Measurements from ENCODE around the gene NCF1.
"Not testable (repeated sequence)": the region's sequence is repeated elsewhere in the genome, so short reads cannot be mapped to it uniquely, and the experiment has no call there.

Gene NCF1

GRCh38 chr7:74773760-74774750, at the start of gene NCF1:
Gene NCF1 (plus strand): TSS chr7:74774011. CDS start chr7:74774032, 21 bp downstream.
- not testable (repeated sequence) for H3K4me3 ChIP-seq (replicated peaks; ENCODE audit: low read depth, low read length); DNase-seq (ENCODE audit: low read depth)

GRCh38 chr7:74725840-74726239, 48.0 kb upstream of the NCF1 start:
- TF ChIP-seq CTCF (IDR thresholded peaks at IDR 0.05; ENCODE audit: low read length, missing control alignments): no peak
- no peak for DNase-seq (ENCODE audit: low read depth)
- H3K4me3 ChIP-seq (replicated peaks; ENCODE audit: low read depth, low read length): no peak overlapping the region

GRCh38 chr7:74726309-74727101, 47.3 kb upstream of the NCF1 start:
- DNase-seq (ENCODE audit: low read depth): no peak
- TF ChIP-seq CTCF (IDR thresholded peaks at IDR 0.05; ENCODE audit: low read length, missing control alignments): no peak
- H3K4me3 ChIP-seq (replicated peaks; ENCODE audit: low read depth, low read length): no peak overlapping the region

- not testable (repeated sequence) for DNase-seq (ENCODE audit: low read depth); H3K4me3 ChIP-seq (replicated peaks; ENCODE audit: low read depth, low read length)
Measured at GRCh38 chr7:74728686-74729085, 45.1 kb upstream of the NCF1 start.

- not testable (repeated sequence) for DNase-seq (ENCODE audit: low read depth); H3K4me3 ChIP-seq (replicated peaks; ENCODE audit: low read depth, low read length)
Measured at GRCh38 chr7:74730186-74730585, 43.6 kb upstream of the NCF1 start.

- not testable (repeated sequence) for DNase-seq (ENCODE audit: low read depth); H3K4me3 ChIP-seq (replicated peaks; ENCODE audit: low read depth, low read length)
Measured at GRCh38 chr7:74739974-74740703, 33.7 kb upstream of the NCF1 start.

- DNase-seq (ENCODE audit: low read depth); H3K4me3 ChIP-seq (replicated peaks; ENCODE audit: low read depth, low read length): not testable (repeated sequence)
Measured at GRCh38 chr7:74743936-74744557, 29.8 kb upstream of the NCF1 start.

GRCh38 chr7:74753921-74754482, 19.8 kb upstream of the NCF1 start:
- DNase-seq (ENCODE audit: low read depth); H3K4me3 ChIP-seq (replicated peaks; ENCODE audit: low read depth, low read length): not testable (repeated sequence)

GRCh38 chr7:74756673-74757072, 17.1 kb upstream of the NCF1 start:
- H3K4me3 ChIP-seq (replicated peaks; ENCODE audit: low read depth, low read length); DNase-seq (ENCODE audit: low read depth): not testable (repeated sequence)

GRCh38 chr7:74758268-74758667, 15.5 kb upstream of the NCF1 start:
- H3K4me3 ChIP-seq (replicated peaks; ENCODE audit: low read depth, low read length); DNase-seq (ENCODE audit: low read depth): not testable (repeated sequence)

- H3K4me3 ChIP-seq (replicated peaks; ENCODE audit: low read depth, low read length); DNase-seq (ENCODE audit: low read depth): not testable (repeated sequence)
Measured at GRCh38 chr7:74758982-74759381, 14.8 kb upstream of the NCF1 start.

GRCh38 chr7:74765205-74765918, 8.4 kb upstream of the NCF1 start:
- not testable (repeated sequence) for DNase-seq (ENCODE audit: low read depth); H3K4me3 ChIP-seq (replicated peaks; ENCODE audit: low read depth, low read length)

GRCh38 chr7:74766509-74766908, 7.3 kb upstream of the NCF1 start:
- not testable (repeated sequence) for H3K4me3 ChIP-seq (replicated peaks; ENCODE audit: low read depth, low read length); DNase-seq (ENCODE audit: low read depth)

- DNase-seq (ENCODE audit: low read depth); H3K4me3 ChIP-seq (replicated peaks; ENCODE audit: low read depth, low read length): not testable (repeated sequence)
Measured at GRCh38 chr7:74766991-74767390, 6.8 kb upstream of the NCF1 start.

Measured in fibroblast of pulmonary artery (primary cell).